Frontal cortex (tissue), 4 donors: ENCODE results near the gene CEP120. TPM values are rescaled to one million over a fixed set of nuclear protein-coding genes. Genes with fewer than 3 reads are reported as not detected.
A peak's percentile ranks its signal among the peaks of the same experiment; 100 is the strongest.
"Not testable (repeated sequence)": the region's sequence is repeated elsewhere in the genome, so short reads cannot be mapped to it uniquely, and the experiment has no call there.

ENCODE experiments used
- DNase-seq, 2 donors: peaks; one replicate each; pipeline ENCODE4 v3.0.0; 2012; ENCODE audit warnings: low spot score in 2 of 2
- FAIRE-seq: peaks from 2 replicates; lab custom pipeline; 2012; peaks lifted over from hg19 to GRCh38; lab: Jason Lieb, UNC
- total RNA-seq: library from RNA; depleted of rRNA; stranded (reverse); fragments of >200 nt; gene quantifications from one replicate; pipeline ENCODE4 v1.2.3, GENCODE V29; 2014
- donor health status: control.
- donor health status: control.
- donor health status: control.

Gene CEP120
- total RNA-seq, 1 donor from 2014 or later, result 52.6 TPM

GRCh38 chr5:123440456-123441181, 17.4 kb upstream of the CEP120 start:
- no peak for DNase-seq
- FAIRE-seq, result no peak

GRCh38 chr5:123439709-123440108, 16.5 kb upstream of the CEP120 start:
- DNase-seq (no peak), FAIRE-seq (no peak)

- FAIRE-seq, result no peak
- no peak for DNase-seq
Observed at GRCh38 chr5:123438902-123439301, 15.7 kb upstream of the CEP120 start.

GRCh38 chr5:123438244-123438643, 15.0 kb upstream of the CEP120 start:
- FAIRE-seq, result no peak
- DNase-seq, result no peak

GRCh38 chr5:123436201-123436600, 13.0 kb upstream of the CEP120 start:
- FAIRE-seq (no peak), DNase-seq (no peak)

GRCh38 chr5:123434796-123435195, 11.6 kb upstream of the CEP120 start:
- no peak for DNase-seq
- FAIRE-seq, result no peak

- FAIRE-seq (no peak), DNase-seq (no peak)
Observed at GRCh38 chr5:123433596-123433995, 10.4 kb upstream of the CEP120 start.

GRCh38 chr5:123430441-123430840, 7.2 kb upstream of the CEP120 start:
- FAIRE-seq, DNase-seq: not testable (repeated sequence)

- FAIRE-seq, result no peak
- DNase-seq, result no peak
Observed at GRCh38 chr5:123429993-123430392, 6.8 kb upstream of the CEP120 start.

- FAIRE-seq (no peak), DNase-seq (no peak)
Observed at GRCh38 chr5:123429221-123429954, 6.2 kb upstream of the CEP120 start.

GRCh38 chr5:123428521-123429220, 5.5 kb upstream of the CEP120 start:
- DNase-seq (no peak), FAIRE-seq (no peak)

GRCh38 chr5:123427281-123427680, 4.1 kb upstream of the CEP120 start:
- no peak for FAIRE-seq
- DNase-seq, result no peak

- FAIRE-seq, result no peak
- DNase-seq, result no peak
Observed at GRCh38 chr5:123425431-123425830, 2.2 kb upstream of the CEP120 start.

- FAIRE-seq (no peak), DNase-seq (peak; percentile 10 to 26)
Observed at GRCh38 chr5:123422433-123423277, 548 bp downstream of the CEP120 start.

- DNase-seq (no peak), FAIRE-seq (no peak)
Observed at GRCh38 chr5:123421773-123422172, 1.4 kb downstream of the CEP120 start.

- DNase-seq (no peak), FAIRE-seq (no peak)
Observed at GRCh38 chr5:123414974-123415373, 8.2 kb downstream of the CEP120 start.

GRCh38 chr5:123412206-123412605, 11.0 kb downstream of the CEP120 start:
- FAIRE-seq (no peak), DNase-seq (no peak)

- FAIRE-seq, DNase-seq: not testable (repeated sequence)
Observed at GRCh38 chr5:123401999-123402398, 21.2 kb downstream of the CEP120 start.

GRCh38 chr5:123401320-123401719, 21.9 kb downstream of the CEP120 start:
- FAIRE-seq (no peak), DNase-seq (no peak)

- not testable (repeated sequence) for FAIRE-seq, DNase-seq
Observed at GRCh38 chr5:123400870-123401291, 22.3 kb downstream of the CEP120 start.
